Panc1 (cell line): ENCODE measurements around the gene GRIP2. TPM values are rescaled to one million over a fixed set of nuclear protein-coding genes. Genes with fewer than 3 reads are reported as not detected.

Source experiments
- ATAC-seq: fragments of 200-7000 bp; cut with Tn5 transposase; 2 replicates; pipeline ENCODE4 v1.9.1; 2020; ENCODE audit warnings: mild to moderate bottlenecking, moderate library complexity
- BruUV-seq: library from RNA; stranded (reverse); fragments of 400-500 nt; replicated peaks from 2 replicates; lab custom pipeline; 2021; lab: Mats Ljungman, UMichigan
- CTCF ChIA-PET: fragments of 300-600 bp; sonication (Branson Sonifier 250); formaldehyde crosslinking; loops from one replicate; lab custom pipeline; 2022; ENCODE audit warnings: antibody characterized with exemption; lab: Charles Lee
- POLR2A ChIA-PET: fragments of 300-600 bp; sonication (Branson Sonifier 250); formaldehyde crosslinking; loops from one replicate; lab custom pipeline; 2022; ENCODE audit warnings: antibody characterized with exemption; lab: Charles Lee
- DNase-seq: peaks from one replicate; pipeline ENCODE4 v3.0.0-alpha.2; 2010; ENCODE audit warnings: low read depth, low spot score
- H3K27ac ChIP-seq: 2 replicates; pipeline ENCODE4 v1.5.1; 2011; ENCODE audit warnings: mild to moderate bottlenecking, low read length, inconsistent platforms
- H3K27me3 ChIP-seq: fragments of 200-500 bp; sonication (Bioruptor generic); 2 replicates; pipeline ENCODE4 v1.6.0; 2014; ENCODE audit warnings: low read length, inconsistent platforms; ENCODE audit not compliant: control insufficient read depth, insufficient read depth
- H3K36me3 ChIP-seq: fragments of 200-500 bp; sonication (Bioruptor generic); 2 replicates; pipeline ENCODE4 v1.5.1; 2014; ENCODE audit warnings: inconsistent platforms, mild to moderate bottlenecking, low read length, moderate library complexity; ENCODE audit not compliant: control insufficient read depth, insufficient read depth
- H3K4me1 ChIP-seq: 2 replicates; pipeline ENCODE4 v1.5.1; 2011; ENCODE audit warnings: inconsistent platforms, mild to moderate bottlenecking, low read length, moderate library complexity; ENCODE audit not compliant: control insufficient read depth, insufficient read depth
- H3K4me3 ChIP-seq, 2 experiments: 2 replicates each; pipeline ENCODE4 v1.5.1; 2011 to 2012; ENCODE audit warnings: low read depth in 2 of 2, low read length in 2 of 2, mild to moderate bottlenecking in 2 of 2, inconsistent platforms in 1 of 2, moderate library complexity in 1 of 2
- H3K9me3 ChIP-seq: fragments of 200-500 bp; sonication (Bioruptor generic); 2 replicates; pipeline ENCODE4 v1.5.1; 2014; ENCODE audit warnings: low read depth, mild to moderate bottlenecking, inconsistent platforms, low read length, moderate library complexity; ENCODE audit not compliant: control insufficient read depth, insufficient read depth
- POLR2AphosphoS5 ChIP-seq: IDR thresholded peaks from 2 replicates; pipeline ENCODE4 v1.6.1; 2012; ENCODE audit warnings: mild to moderate bottlenecking, low read depth, low read length, moderate library complexity
- SIN3A ChIP-seq: IDR thresholded peaks from 2 replicates; pipeline ENCODE4 v1.6.1; 2012; ENCODE audit warnings: low read depth, mild to moderate bottlenecking, low read length, moderate library complexity, borderline replicate concordance; ENCODE audit not compliant: insufficient read depth
- TCF7L2 ChIP-seq: IDR thresholded peaks from 2 replicates; pipeline ENCODE4 v1.6.1; 2011; ENCODE audit warnings: mild to moderate bottlenecking, low read depth, low read length, inconsistent platforms
- in situ Hi-C: cut with HindIII; loops from 2 replicates; pipeline ENCODE4 v1.10.0; 2016; ENCODE audit warnings: low sequenced_read_pairs, low pct_unique_long_range_greater_than_20kb
- intact Hi-C: fragments of 100-400 bp; cut with micrococcal nuclease; formaldehyde crosslinking; loops from one replicate; pipeline ENCODE4 v1.10.0; 2022; ENCODE audit not compliant: unreplicated experiment
- total RNA-seq: library from RNA; stranded (reverse); gene quantifications from one replicate; pipeline ENCODE4 v1.2.1, GENCODE V29; 2021; ENCODE audit not compliant: unreplicated experiment
- TF ChIP-seq, protein P1 (sequence below), 2 experiments: IDR thresholded peaks; 2 replicates each; pipeline ENCODE4 v1.6.1; 2011 to 2012; ENCODE audit warnings: low read depth in 2 of 2, control low read depth in 1 of 2, low read length in 1 of 2, mild to moderate bottlenecking in 1 of 2, moderate library complexity in 1 of 2; ENCODE audit not compliant: insufficient read depth in 1 of 2
- TF ChIP-seq, protein P2 (sequence below): fragments of 450-650 bp; IDR thresholded peaks from 2 replicates; pipeline ENCODE4 v1.5.1; 2017; ENCODE audit warnings: mild to moderate bottlenecking

GRIP2 gene
- total RNA-seq, 1 experiment from 2014 or later = 6.5 TPM

DNA sequence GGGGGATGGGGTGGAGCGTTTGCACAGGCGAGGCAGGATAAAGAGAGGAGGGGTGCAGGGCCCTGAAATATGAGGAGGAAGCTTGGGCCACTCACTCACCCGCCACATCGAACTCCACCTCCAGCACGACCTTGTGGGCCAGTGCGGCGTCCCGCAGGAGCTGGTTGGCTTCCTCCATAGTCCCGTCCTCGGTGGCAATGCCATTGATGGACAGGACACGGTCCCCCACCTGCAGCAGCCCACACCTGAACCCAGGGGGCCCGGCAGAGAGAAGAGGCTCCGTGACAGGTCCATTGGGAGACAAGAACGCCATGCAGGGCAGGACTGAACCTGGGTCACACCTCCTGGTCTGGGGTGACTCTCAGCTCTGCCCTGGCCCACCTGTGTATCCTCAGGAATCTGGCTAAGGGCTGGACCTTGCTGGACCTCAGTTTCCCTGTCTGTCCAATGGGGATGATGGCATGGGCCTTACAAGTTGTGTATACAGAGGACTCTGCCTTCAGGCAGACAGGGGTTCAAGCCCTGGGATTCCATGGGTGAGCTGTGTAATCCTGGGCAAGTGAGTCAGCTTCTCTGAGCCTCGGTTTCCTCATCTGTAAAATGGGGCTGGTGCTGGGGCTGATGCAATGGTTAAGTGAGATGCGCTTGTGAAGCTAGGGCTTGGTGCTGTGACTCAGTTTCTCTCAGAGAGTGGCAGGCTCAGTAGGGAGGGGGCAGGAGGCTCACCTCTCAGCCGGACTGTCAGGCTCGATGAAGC, 26.4 kb downstream of the GRIP2 start:
- intact Hi-C loops = no loop called here
- no peak for TF ChIP-seq TCF7L2
- TF ChIP-seq POLR2AphosphoS5 = no peak
- Histone ChIP-seq H3K27me3 (no peaks in the 10 kb centered on the region), H3K9me3 (no peaks in the 10 kb centered on the region), H3K4me3 (no peak overlapping the region), H3K4me1 (no peaks in the 10 kb centered on the region), H3K36me3 (no peaks in the 10 kb centered on the region), H3K27ac (no peak overlapping the region)
- CTCF ChIA-PET = interaction anchor here (0.6 kb wide), 1 partner anchor 137 kb away, joined by 3 read pairs; no protein-coding TSS in a partner anchor
- POLR2A ChIA-PET = interaction anchor here (0.5 to 0.6 kb wide), 2 partner anchors 81 to 380 kb away, joined by 3 to 5 read pairs; no protein-coding TSS in a partner anchor
- ATAC-seq = no peak
- in situ Hi-C loops = no loop called here
- DNase-seq = no peak
- BruUV-seq = no TSS peak

DNA sequence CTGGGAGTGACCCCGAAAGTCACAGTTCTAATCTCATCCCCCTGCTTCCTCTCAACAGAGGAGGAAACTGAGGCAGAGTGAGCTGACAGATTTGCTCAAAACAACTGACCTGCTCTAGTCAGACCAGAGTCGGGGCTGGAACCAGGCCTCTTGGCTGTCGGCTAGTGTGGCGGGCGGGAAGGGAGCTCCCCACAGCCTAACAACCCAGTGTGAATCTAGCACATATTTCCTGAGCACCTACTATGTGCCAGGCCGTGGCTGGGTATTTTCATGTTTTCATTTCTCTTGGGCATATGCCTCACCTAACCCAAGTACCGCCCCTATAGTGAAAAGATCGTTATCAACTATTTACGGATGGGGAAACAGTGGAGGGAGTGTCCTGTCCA, 27.2 kb downstream of the GRIP2 start:
- CTCF ChIA-PET = no interaction called here
- Histone ChIP-seq H3K36me3 (no peaks in the 10 kb centered on the region), H3K9me3 (no peaks in the 10 kb centered on the region), H3K4me1 (no peaks in the 10 kb centered on the region), H3K27me3 (no peaks in the 10 kb centered on the region), H3K27ac (no peak overlapping the region), H3K4me3 (no peak overlapping the region)
- in situ Hi-C loops (no loop called here), intact Hi-C loops (no loop called here)
- DNase-seq = no peak
- no peak for TF ChIP-seq SIN3A
- TF ChIP-seq, protein P1, sequence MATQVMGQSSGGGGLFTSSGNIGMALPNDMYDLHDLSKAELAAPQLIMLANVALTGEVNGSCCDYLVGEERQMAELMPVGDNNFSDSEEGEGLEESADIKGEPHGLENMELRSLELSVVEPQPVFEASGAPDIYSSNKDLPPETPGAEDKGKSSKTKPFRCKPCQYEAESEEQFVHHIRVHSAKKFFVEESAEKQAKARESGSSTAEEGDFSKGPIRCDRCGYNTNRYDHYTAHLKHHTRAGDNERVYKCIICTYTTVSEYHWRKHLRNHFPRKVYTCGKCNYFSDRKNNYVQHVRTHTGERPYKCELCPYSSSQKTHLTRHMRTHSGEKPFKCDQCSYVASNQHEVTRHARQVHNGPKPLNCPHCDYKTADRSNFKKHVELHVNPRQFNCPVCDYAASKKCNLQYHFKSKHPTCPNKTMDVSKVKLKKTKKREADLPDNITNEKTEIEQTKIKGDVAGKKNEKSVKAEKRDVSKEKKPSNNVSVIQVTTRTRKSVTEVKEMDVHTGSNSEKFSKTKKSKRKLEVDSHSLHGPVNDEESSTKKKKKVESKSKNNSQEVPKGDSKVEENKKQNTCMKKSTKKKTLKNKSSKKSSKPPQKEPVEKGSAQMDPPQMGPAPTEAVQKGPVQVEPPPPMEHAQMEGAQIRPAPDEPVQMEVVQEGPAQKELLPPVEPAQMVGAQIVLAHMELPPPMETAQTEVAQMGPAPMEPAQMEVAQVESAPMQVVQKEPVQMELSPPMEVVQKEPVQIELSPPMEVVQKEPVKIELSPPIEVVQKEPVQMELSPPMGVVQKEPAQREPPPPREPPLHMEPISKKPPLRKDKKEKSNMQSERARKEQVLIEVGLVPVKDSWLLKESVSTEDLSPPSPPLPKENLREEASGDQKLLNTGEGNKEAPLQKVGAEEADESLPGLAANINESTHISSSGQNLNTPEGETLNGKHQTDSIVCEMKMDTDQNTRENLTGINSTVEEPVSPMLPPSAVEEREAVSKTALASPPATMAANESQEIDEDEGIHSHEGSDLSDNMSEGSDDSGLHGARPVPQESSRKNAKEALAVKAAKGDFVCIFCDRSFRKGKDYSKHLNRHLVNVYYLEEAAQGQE (IDR thresholded peaks at IDR 0.05; ENCODE audit: insufficient read depth in 1 of 2, low read depth in 2 of 2, low read length in 1 of 2) = no peak
- TF ChIP-seq, protein P2, sequence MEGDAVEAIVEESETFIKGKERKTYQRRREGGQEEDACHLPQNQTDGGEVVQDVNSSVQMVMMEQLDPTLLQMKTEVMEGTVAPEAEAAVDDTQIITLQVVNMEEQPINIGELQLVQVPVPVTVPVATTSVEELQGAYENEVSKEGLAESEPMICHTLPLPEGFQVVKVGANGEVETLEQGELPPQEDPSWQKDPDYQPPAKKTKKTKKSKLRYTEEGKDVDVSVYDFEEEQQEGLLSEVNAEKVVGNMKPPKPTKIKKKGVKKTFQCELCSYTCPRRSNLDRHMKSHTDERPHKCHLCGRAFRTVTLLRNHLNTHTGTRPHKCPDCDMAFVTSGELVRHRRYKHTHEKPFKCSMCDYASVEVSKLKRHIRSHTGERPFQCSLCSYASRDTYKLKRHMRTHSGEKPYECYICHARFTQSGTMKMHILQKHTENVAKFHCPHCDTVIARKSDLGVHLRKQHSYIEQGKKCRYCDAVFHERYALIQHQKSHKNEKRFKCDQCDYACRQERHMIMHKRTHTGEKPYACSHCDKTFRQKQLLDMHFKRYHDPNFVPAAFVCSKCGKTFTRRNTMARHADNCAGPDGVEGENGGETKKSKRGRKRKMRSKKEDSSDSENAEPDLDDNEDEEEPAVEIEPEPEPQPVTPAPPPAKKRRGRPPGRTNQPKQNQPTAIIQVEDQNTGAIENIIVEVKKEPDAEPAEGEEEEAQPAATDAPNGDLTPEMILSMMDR = no peak
- TF ChIP-seq POLR2AphosphoS5 = no peak
- no peak for TF ChIP-seq TCF7L2
- BruUV-seq = no TSS peak
- POLR2A ChIA-PET = interaction anchor here (0.6 kb wide), 1 partner anchor 381 kb away, joined by 3 read pairs; no protein-coding TSS in a partner anchor
- ATAC-seq = no peak

DNA sequence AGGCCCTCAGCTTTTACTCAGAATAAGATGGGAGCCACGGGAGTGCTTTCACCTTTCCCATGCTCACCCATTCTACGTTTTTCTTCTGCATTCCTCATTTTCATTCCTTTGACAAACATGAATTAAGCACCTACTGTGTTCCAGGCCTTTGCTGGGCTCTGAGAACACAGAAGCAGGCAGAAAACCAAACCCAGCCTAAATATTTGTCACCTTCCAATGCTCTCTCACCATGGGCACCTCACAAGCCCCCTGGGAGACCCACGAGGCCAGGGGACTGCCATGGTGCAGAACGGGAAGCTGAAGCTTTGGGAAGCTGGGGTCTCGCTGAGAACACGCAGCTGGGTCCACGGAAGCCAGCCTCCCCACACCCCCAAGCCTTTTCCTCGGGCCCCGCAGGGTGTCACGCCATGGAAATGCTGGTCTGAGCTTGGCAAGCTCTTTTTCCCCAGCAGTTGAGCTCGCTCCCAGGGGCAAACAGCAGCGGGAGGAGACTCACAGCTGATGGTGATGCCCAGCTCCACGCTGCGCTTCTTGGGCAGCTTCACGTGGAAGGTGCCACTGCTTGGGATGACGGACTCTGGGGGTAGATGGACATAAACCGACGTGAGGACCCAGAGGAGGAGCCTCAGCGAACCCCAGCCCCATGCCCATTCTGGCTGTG, 27.7 kb downstream of the GRIP2 start:
- POLR2A ChIA-PET = no interaction called here
- no peak for ATAC-seq
- in situ Hi-C loops (no loop called here), intact Hi-C loops (no loop called here)
- TF ChIP-seq POLR2AphosphoS5 (no peak), TCF7L2 (no peak), SIN3A (no peak)
- TF ChIP-seq, protein P2 = no peak
- TF ChIP-seq, protein P1 (IDR thresholded peaks at IDR 0.05; ENCODE audit: insufficient read depth in 1 of 2, low read depth in 2 of 2, low read length in 1 of 2) = no peak
- no peaks in the 10 kb centered on the region for H3K4me1 ChIP-seq
- BruUV-seq = no TSS peak
- no peak for DNase-seq
- no peaks in the 10 kb centered on the region for H3K27me3 ChIP-seq
- no peaks in the 10 kb centered on the region for H3K9me3 ChIP-seq
- CTCF ChIA-PET = no interaction called here
- H3K36me3 ChIP-seq = no peaks in the 10 kb centered on the region
- no peak overlapping the region for H3K4me3 ChIP-seq
- H3K27ac ChIP-seq = no peak overlapping the region
